ENCODE data around the gene ZNF296. TPM values are rescaled to one million over a fixed set of nuclear protein-coding genes. Genes with fewer than 3 reads are reported as not detected.

ZNF296 gene
- total RNA-seq, 1 experiment from 2014 or later: 13.8 TPM

DNA sequence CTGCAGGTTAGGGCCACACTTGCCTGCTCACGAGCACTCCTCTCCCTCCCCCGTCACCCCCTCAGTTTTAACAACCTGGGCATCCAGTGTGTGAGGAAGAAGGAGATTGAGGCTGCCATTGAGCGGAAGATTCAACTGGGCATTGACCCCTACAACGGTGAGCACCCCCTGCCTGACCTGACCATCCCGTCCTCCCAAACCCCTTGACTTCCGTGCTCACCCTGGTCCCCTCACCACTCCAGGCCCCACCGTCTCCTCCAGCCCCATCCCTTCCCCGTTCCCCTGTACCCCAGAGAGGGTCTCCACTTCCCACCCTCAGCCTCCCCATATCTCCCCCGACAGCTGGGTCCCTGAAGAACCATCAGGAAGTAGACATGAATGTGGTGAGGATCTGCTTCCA lies 51.0 kb downstream of the ZNF296 start:
- no peaks in the 10 kb centered on the region for H3K4me1 Mint-ChIP-seq
- POLR2A ChIA-PET: interaction anchor here (0.6 kb wide), 1 partner anchor 55 kb away, joined by 5 read pairs; no protein-coding TSS in a partner anchor
- H3K4me3 Mint-ChIP-seq: no peak overlapping the region
- peaks cover 4% of the 10 kb centered on the region for H3K9me3 Mint-ChIP-seq
- ATAC-seq: no peak
- H3K36me3 Mint-ChIP-seq: peaks cover 5% of the 10 kb centered on the region
- H3K27me3 Mint-ChIP-seq (ENCODE audit: low read depth): no peaks in the 10 kb centered on the region; the same call in 1 of the 2 replicates
- no peak overlapping the region for H3K27ac Mint-ChIP-seq
- no peak for DNase-seq (ENCODE audit: low spot score)
- TF ChIP-seq, protein P1, sequence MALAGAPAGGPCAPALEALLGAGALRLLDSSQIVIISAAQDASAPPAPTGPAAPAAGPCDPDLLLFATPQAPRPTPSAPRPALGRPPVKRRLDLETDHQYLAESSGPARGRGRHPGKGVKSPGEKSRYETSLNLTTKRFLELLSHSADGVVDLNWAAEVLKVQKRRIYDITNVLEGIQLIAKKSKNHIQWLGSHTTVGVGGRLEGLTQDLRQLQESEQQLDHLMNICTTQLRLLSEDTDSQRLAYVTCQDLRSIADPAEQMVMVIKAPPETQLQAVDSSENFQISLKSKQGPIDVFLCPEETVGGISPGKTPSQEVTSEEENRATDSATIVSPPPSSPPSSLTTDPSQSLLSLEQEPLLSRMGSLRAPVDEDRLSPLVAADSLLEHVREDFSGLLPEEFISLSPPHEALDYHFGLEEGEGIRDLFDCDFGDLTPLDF (CRISPR knock-in tag; IDR thresholded peaks at IDR 0.05): no peak
- TF ChIP-seq EMX1 (CRISPR knock-in tag; IDR thresholded peaks at IDR 0.05) (no peak), SP1 (CRISPR knock-in tag; conservative IDR thresholded peaks at IDR 0.05) (no peak), FOXP1 (CRISPR knock-in tag; IDR thresholded peaks at IDR 0.05; ENCODE audit: borderline replicate concordance) (no peak), RELA (CRISPR knock-in tag; IDR thresholded peaks at IDR 0.05; ENCODE audit: borderline replicate concordance) (no peak), KAT7 (CRISPR knock-in tag; IDR thresholded peaks at IDR 0.05; ENCODE audit: borderline replicate concordance) (no peak), ZNF317 (CRISPR knock-in tag; IDR thresholded peaks at IDR 0.05; ENCODE audit: borderline replicate concordance, low read depth) (no peak), TEAD1 (CRISPR knock-in tag; IDR thresholded peaks at IDR 0.05) (no peak)
- TF ChIP-seq, protein P2, sequence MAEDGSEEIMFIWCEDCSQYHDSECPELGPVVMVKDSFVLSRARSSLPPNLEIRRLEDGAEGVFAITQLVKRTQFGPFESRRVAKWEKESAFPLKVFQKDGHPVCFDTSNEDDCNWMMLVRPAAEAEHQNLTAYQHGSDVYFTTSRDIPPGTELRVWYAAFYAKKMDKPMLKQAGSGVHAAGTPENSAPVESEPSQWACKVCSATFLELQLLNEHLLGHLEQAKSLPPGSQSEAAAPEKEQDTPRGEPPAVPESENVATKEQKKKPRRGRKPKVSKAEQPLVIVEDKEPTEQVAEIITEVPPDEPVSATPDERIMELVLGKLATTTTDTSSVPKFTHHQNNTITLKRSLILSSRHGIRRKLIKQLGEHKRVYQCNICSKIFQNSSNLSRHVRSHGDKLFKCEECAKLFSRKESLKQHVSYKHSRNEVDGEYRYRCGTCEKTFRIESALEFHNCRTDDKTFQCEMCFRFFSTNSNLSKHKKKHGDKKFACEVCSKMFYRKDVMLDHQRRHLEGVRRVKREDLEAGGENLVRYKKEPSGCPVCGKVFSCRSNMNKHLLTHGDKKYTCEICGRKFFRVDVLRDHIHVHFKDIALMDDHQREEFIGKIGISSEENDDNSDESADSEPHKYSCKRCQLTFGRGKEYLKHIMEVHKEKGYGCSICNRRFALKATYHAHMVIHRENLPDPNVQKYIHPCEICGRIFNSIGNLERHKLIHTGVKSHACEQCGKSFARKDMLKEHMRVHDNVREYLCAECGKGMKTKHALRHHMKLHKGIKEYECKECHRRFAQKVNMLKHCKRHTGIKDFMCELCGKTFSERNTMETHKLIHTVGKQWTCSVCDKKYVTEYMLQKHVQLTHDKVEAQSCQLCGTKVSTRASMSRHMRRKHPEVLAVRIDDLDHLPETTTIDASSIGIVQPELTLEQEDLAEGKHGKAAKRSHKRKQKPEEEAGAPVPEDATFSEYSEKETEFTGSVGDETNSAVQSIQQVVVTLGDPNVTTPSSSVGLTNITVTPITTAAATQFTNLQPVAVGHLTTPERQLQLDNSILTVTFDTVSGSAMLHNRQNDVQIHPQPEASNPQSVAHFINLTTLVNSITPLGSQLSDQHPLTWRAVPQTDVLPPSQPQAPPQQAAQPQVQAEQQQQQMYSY (CRISPR knock-in tag; IDR thresholded peaks at IDR 0.05): no peak
- TF ChIP-seq, protein P3, sequence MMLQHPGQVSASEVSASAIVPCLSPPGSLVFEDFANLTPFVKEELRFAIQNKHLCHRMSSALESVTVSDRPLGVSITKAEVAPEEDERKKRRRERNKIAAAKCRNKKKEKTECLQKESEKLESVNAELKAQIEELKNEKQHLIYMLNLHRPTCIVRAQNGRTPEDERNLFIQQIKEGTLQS (CRISPR knock-in tag; conservative IDR thresholded peaks at IDR 0.05): no peak
- TF ChIP-seq, protein P4, sequence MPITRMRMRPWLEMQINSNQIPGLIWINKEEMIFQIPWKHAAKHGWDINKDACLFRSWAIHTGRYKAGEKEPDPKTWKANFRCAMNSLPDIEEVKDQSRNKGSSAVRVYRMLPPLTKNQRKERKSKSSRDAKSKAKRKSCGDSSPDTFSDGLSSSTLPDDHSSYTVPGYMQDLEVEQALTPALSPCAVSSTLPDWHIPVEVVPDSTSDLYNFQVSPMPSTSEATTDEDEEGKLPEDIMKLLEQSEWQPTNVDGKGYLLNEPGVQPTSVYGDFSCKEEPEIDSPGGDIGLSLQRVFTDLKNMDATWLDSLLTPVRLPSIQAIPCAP (CRISPR knock-in tag; IDR thresholded peaks at IDR 0.05): no peak
- TF ChIP-seq, protein P5, sequence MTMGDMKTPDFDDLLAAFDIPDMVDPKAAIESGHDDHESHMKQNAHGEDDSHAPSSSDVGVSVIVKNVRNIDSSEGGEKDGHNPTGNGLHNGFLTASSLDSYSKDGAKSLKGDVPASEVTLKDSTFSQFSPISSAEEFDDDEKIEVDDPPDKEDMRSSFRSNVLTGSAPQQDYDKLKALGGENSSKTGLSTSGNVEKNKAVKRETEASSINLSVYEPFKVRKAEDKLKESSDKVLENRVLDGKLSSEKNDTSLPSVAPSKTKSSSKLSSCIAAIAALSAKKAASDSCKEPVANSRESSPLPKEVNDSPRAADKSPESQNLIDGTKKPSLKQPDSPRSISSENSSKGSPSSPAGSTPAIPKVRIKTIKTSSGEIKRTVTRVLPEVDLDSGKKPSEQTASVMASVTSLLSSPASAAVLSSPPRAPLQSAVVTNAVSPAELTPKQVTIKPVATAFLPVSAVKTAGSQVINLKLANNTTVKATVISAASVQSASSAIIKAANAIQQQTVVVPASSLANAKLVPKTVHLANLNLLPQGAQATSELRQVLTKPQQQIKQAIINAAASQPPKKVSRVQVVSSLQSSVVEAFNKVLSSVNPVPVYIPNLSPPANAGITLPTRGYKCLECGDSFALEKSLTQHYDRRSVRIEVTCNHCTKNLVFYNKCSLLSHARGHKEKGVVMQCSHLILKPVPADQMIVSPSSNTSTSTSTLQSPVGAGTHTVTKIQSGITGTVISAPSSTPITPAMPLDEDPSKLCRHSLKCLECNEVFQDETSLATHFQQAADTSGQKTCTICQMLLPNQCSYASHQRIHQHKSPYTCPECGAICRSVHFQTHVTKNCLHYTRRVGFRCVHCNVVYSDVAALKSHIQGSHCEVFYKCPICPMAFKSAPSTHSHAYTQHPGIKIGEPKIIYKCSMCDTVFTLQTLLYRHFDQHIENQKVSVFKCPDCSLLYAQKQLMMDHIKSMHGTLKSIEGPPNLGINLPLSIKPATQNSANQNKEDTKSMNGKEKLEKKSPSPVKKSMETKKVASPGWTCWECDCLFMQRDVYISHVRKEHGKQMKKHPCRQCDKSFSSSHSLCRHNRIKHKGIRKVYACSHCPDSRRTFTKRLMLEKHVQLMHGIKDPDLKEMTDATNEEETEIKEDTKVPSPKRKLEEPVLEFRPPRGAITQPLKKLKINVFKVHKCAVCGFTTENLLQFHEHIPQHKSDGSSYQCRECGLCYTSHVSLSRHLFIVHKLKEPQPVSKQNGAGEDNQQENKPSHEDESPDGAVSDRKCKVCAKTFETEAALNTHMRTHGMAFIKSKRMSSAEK (CRISPR knock-in tag; IDR thresholded peaks at IDR 0.05; ENCODE audit: borderline replicate concordance): no peak
- CTCF ChIA-PET: interaction anchor here (1.4 kb wide), 1 partner anchor 35 kb away, joined by 4 read pairs; no protein-coding TSS in a partner anchor

DNA sequence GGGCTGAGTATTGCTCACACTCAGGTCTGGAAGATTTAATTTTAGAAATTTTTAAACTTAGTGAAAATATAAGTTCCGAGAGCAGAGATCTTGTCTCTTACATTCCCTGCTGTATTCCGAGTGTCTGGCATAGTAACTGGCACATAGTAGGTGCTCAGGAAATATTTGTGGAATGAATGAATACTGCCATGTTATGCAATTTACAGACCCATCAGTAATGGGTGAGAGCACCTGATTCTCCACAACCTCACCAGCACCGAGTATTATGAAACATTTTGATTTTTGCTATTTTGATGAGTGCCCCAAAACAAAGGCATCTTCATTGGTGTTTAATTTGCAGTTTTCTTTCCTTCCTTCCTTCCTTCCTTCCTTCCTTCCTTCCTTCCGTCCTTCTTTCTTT lies 53.2 kb downstream of the ZNF296 start:
- CTCF ChIA-PET: interaction anchor here (1.7 kb wide), 1 partner anchor 37 kb away, joined by 4 read pairs; no protein-coding TSS in a partner anchor
- ATAC-seq (no peak), DNase-seq (ENCODE audit: low spot score) (no peak)
- H3K27me3 Mint-ChIP-seq (ENCODE audit: low read depth): no peaks in the 10 kb centered on the region; the same call in 1 of the 2 replicates
- H3K4me3 Mint-ChIP-seq: no peak overlapping the region
- H3K27ac Mint-ChIP-seq: no peak overlapping the region
- POLR2A ChIA-PET: no interaction called here
- H3K9me3 Mint-ChIP-seq: peaks cover 4% of the 10 kb centered on the region
- TF ChIP-seq TCF7 (CRISPR knock-in tag; IDR thresholded peaks at IDR 0.05; ENCODE audit: low read depth): no peak
- H3K4me1 Mint-ChIP-seq: peaks cover 8% of the 10 kb centered on the region
- H3K36me3 Mint-ChIP-seq: 0 out of 2 replicates have a peak, but pooled peaks cover 3% of the 10 kb centered on the region
